HG02943 (cell line): Measurements from ENCODE around the gene RCOR2.
"Not testable (repeated sequence)": the region's sequence is repeated elsewhere in the genome, so short reads cannot be mapped to it uniquely, and the experiment has no call there.

Experiments
- ATAC-seq: cut with Tn5 transposase; IDR thresholded peaks from one replicate; pipeline ENCODE4 v1.9.1; 2021; ENCODE audit warnings: mild to moderate bottlenecking, low read depth, moderate library complexity; ENCODE audit not compliant: unreplicated experiment

RCOR2 gene

DNA sequence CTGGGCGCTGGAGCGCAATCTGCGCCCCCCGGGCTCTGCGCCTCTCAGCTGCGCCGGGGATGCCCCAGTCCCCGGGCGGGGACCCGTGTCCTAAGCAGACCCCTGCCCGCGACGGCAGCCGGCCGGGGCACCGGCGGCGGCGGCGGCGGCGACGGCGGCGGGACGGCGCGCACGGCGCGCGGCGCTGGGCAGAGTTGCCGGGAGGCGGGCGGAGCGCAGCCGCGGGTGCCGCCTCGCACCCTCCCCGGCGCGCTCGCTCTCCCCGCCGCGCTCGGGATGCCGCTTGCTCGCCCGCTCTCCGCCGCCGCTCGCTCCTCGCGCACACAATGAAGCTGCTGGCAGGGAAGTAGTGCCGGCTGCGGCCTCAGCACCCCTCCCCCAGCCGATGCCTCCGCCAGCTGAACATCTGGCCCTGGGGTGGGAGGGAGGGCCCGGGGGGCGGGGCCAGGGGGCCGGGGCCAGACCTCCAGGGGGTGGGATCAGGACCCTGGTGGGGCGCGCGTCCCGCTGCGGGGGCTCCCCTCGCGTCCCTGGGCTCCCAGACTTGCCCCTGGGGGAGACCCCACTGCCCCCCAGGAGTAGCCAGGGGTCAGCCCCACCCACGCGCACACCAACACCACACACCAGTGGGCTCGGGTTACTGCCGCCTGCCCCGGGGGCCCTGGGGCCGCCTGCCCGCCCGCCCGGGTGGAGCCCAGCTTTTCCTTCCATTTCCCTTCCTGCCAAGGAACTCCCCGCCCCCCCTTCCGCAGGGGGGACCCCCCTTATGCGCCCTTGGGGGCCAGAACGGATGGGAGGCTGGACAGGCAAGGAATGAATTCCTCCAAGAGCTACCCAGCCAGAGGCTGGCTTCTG lies at the start of gene RCOR2:
Gene RCOR2 (minus strand): TSS at position 328 of the 855 bp plus-strand sequence. CDS start 708 bp downstream, outside the sequence.
- no peak for ATAC-seq

GRCh38 chr11:63966444-63966843 lies 49.5 kb upstream of the RCOR2 start:
- ATAC-seq, result no peak

DNA sequence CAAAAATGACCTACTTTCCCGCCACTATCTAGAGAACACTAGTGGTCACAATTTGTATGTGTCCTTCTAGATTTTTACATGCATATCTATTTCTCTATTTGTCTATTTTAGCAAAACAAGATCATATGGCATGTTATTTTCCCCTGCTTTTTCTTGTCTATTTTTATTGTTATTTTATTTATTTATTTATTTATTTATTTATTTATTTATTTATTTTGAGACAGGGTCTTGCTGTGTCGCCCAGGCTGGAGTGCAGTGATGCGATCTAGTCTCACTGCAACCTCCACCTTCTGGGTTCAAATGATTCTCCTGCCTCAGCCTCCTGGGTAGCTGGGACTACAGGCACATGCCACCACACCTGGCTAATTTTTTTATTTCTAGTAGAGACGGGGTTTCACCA lies 46.9 kb upstream of the RCOR2 start:
- not testable (repeated sequence) for ATAC-seq

- no peak for ATAC-seq
These were observed 44.8 kb upstream of the RCOR2 start for GRCh38 chr11:63961608-63962412.

- no peak for ATAC-seq
These were observed 41.0 kb upstream of the RCOR2 start for GRCh38 chr11:63958008-63958407.

DNA sequence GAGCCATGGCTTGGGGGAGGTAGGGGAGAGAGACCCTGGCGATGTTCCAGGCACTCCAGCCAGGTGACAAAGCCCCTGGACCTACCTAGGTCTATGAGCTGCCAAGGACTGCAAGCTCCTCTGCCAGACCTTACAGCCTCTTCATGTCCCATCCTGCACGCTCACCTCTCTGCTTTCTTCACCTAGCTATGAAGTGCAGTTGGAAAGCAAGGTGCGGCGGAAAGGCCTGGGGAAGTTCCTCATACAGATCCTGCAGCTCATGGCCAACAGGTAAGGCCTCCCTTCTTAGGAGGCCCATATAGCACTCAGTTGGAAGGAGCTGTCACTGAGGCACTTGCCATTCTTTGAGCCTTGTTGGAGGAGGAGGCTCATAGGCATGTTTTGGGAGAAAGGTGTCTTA lies 35.6 kb upstream of the RCOR2 start:
- no peak for ATAC-seq

DNA sequence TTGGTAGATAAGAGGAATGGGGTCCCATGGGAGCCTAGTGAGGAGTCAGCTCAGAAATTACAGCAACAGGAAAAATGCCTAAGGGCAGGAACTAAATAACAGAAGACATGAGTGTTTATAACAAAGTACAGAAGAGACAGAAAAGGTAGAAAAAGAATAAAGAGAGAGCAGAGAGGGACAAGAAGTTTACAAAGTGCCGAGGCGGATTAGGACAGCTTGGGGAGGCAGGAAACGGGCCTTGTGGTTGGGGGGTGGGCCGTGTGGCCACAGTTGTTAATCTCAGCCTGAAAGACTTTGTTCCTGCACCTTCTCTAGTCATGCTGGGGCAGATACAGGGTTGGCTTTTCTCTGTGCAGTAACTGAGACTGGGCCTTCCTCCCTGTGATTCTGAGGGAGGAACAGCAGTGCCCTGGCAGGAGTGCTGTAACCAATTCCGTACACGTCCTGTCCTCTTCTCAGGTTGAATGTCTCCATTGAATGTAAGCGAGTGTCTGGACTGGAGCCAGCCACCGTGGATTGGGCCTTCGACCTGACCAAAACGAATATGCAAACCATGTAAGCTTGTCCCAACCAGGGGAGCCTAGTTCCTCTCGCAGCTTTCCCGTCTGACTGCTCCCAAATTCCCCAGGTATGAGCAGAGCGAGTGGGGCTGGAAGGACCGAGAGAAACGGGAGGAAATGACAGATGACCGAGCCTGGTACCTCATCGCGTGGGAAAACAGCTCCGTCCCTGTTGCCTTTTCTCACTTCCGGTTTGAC lies 35.0 kb upstream of the RCOR2 start:
- ATAC-seq, result peak; percentile 58

GRCh38 chr11:63945477-63946163 lies 28.7 kb upstream of the RCOR2 start:
- ATAC-seq, result no peak

- no peak for ATAC-seq
These were observed 28.0 kb upstream of the RCOR2 start for GRCh38 chr11:63944987-63945386.

GRCh38 chr11:63942803-63943202 lies 25.8 kb upstream of the RCOR2 start:
- ATAC-seq, result no peak

DNA sequence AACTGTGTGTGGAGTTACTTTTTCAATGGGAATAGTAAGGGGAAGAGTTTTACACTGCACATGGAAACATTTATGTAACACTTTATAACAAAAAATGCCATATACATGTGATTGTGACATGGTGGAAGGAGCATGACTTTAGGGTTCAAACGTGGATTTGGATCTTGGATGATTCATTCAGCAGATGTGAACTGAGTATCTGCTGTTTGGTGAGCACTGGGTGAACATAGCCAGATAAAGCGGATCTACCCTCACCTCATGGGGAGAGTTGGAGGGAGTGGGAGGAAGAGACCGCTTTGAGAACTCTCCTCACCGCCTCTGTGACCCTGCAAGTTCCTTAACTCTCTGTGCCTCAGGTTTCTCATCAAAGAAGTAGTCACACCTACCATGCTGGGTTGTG lies 24.9 kb upstream of the RCOR2 start:
- no peak for ATAC-seq

- ATAC-seq, result no peak
These were observed 23.8 kb upstream of the RCOR2 start for GRCh38 chr11:63940786-63941185.

DNA sequence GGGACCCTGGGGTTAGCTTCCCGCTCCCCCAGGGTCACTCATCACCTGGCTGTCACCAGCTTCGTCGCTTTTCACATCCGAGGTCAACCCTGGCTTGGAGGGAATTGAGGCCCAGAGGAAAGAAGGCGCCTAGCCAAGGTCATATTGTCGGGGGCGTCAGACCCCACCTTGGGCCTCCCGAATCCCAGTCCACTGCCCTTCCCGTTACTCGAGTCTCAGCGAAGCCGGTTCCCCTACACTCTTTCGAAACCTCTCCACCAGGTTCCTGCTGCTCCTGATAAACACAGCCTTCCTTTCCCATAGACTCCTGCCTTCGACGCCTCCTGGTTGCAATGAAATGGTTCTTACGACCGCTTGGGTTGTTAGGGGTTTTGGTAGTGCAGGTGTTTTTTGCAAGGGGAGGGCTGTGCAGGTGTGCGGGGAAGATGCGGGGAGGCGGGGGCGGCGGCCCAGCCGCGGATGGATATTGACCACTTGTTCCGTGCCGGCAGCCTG lies 22.5 kb upstream of the RCOR2 start:
- ATAC-seq, result no peak

DNA sequence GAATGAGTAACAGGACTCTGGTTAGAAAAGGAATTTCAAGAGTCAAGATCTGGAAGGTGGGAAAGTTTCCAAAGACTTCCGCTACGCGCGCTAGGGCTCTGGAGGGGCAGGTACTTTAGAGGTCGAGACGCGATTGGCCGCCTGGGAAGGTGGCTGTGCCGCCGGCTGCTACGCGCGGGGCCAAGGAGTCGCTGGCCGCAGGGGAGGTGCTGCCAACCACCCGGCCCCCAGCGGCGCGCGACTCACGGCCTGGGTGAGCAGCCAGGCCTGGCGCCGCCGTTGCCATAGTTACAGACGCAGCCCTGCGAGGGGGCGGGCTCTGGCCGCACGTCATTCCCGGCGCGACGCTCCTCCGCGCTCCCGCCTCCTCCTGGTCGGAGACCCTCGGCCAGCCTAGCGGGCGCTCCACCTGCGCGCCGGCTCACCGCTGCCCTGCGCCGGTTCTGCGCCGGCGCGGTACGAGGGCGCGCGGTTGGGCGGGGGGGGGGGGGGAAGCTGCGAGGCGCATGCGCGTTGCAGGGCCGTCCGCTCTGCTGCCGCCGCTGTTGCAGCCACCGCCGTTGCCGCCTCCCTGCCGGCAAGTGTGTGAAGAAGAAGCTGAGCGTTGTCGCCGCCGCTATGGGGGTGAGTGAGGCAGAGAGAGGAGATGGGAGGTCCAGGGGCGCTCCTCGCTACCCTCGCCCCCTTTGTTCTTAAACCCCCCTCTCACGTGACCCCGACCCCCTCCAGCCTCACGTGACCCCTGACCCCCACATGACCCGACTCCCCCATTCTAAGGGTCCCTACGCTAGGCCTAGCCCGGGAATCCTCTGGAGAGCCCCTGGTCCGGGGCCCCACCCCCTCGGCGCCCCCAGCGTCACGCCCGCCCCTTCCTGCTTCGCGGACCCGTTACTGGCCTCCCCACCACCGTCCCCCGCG lies 21.8 kb upstream of the RCOR2 start, which contains the start of gene NAA40:
Gene NAA40 (plus strand): TSS at position 524 of the 918 bp plus-strand sequence. CDS start 95 bp downstream, at position 619.
- ATAC-seq, result peak; percentile 87

DNA sequence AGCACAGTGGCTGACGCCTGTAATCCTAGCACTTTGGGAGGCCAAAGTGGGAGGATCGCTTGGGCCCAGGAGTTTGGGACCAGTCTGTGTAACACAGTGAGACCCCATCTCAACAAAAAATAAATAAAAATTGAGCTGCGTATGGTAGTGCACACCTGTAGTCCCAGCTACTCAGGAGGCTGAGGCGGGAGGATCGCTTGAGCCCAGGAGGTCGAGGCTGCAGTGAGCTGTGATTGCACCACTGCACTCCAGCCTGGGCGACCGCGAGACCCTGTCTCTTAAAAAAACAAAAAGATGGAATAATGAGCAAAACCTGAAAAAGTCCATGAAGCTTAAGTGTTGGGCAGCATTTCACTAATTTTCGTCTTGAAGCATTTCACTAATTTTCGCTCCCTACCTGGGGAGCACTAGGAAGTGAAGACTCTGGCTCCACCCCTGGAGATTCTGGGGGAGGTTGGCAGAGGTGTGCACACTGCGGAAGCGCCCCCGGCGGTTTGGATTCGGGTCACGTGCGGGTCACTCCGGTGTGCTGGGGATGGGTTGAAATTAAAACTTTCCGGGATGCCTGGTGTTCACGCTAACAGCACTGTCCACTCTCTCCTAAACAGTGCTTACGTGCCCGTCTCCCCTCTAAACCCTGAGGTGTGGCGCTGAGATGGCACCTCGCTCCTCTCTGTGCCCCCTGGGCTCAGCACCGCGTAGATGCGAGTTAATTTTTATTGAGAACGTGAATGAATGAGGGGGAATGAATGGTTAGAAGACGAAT lies 20.9 kb upstream of the RCOR2 start:
- ATAC-seq, result peak; percentile 35

DNA sequence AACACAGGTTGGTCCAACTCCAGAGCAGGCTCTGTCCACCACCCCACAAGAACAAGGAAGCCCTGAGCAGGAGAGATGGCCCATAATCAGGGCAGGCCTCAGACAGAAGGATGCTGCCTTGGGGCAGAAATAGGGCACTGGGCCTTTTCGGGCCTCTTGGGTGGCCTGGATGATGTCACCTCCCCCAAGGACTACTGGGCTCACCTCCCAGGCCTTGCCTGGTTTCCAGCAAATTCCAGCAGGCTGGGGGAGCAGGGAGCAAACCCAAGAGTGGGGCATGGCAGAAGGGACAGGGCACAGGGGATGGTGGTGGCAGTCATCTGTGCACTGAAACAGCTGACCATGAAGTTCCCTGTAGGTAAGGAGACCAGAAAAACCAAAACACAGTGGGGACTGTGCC lies 16.5 kb upstream of the RCOR2 start:
- ATAC-seq, result no peak

- no peak for ATAC-seq
These were observed 14.9 kb upstream of the RCOR2 start for GRCh38 chr11:63931876-63932275.

GRCh38 chr11:63931045-63931444 lies 14.1 kb upstream of the RCOR2 start:
- ATAC-seq, result no peak
